22Rv1 (cell line): Measurements from ENCODE around the gene NMT1.

Source experiments
- H3K27ac ChIP-seq: fragments of 450-650 bp; 2 replicates; pipeline ENCODE4 v1.5.1; 2017
- ZFX ChIP-seq: fragments of 450-650 bp; IDR thresholded peaks from 2 replicates; pipeline ENCODE4 v1.6.1; 2017; ENCODE audit warnings: antibody characterized with exemption, borderline replicate concordance
- TF ChIP-seq, protein P1 (sequence below): fragments of 450-650 bp; IDR thresholded peaks from 2 replicates; pipeline ENCODE4 v1.5.1; 2017; ENCODE audit warnings: mild to moderate bottlenecking

Gene NMT1

GRCh38 chr17:45101883-45102811 is 41.0 kb downstream of the NMT1 start:
- TF ChIP-seq, protein P1, sequence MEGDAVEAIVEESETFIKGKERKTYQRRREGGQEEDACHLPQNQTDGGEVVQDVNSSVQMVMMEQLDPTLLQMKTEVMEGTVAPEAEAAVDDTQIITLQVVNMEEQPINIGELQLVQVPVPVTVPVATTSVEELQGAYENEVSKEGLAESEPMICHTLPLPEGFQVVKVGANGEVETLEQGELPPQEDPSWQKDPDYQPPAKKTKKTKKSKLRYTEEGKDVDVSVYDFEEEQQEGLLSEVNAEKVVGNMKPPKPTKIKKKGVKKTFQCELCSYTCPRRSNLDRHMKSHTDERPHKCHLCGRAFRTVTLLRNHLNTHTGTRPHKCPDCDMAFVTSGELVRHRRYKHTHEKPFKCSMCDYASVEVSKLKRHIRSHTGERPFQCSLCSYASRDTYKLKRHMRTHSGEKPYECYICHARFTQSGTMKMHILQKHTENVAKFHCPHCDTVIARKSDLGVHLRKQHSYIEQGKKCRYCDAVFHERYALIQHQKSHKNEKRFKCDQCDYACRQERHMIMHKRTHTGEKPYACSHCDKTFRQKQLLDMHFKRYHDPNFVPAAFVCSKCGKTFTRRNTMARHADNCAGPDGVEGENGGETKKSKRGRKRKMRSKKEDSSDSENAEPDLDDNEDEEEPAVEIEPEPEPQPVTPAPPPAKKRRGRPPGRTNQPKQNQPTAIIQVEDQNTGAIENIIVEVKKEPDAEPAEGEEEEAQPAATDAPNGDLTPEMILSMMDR: no peak
- no peak for TF ChIP-seq ZFX
- H3K27ac ChIP-seq: no peak overlapping the region

- H3K27ac ChIP-seq: no peak overlapping the region
- TF ChIP-seq, protein P1: no peak
- TF ChIP-seq ZFX: no peak
Observed at GRCh38 chr17:45102856-45103255, 41.7 kb downstream of the NMT1 start.

DNA sequence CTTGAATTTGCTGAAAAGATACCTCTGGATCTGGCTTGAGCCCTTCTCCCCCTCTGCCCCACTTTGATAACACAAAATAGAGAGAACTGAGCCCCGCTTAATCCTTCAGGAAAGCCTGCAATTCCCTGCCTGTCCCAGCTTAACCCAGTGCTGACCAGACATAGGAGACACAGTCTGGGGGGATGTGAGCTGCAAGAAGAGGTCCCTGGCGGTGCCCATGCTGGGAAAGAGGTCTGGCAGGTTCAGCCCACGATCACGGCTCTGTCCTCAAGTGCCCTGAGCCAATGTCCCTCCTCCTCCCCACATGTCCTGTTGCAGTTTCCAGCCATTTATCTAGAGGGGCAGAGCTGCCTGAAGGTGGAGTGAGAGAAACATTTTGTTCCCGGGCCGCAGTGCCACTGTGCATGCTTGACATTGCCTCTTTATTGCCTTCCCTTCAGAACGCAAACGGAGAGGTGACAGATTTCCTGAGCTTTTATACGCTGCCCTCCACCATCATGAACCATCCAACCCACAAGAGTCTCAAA is 42.2 kb downstream of the NMT1 start:
- TF ChIP-seq, protein P1: no peak
- no peak for TF ChIP-seq ZFX
- no peak overlapping the region for H3K27ac ChIP-seq

DNA sequence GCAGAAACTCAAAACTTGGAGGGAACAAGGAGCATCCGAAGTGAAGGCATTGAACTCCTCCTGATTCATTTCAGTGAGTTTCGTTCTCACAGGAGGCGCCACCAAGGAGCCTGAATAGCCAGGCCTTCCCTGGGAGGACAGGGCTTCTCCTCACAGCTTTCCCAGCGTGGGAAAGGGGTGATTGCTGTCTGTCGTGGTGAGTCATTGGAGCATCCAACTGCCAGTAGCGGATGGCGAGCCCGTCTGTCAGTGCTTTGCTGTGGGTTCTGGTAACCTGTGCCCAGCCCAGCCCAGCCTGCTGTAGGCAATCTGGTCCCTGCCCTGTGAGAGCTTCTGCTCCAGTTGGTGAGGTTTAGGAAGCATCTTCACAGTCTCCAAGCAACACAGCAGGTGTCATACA is 42.9 kb downstream of the NMT1 start:
- TF ChIP-seq, protein P1: no peak
- TF ChIP-seq ZFX: no peak
- H3K27ac ChIP-seq: no peak overlapping the region

GRCh38 chr17:45104497-45104896 is 43.4 kb downstream of the NMT1 start:
- no peak overlapping the region for H3K27ac ChIP-seq

DNA sequence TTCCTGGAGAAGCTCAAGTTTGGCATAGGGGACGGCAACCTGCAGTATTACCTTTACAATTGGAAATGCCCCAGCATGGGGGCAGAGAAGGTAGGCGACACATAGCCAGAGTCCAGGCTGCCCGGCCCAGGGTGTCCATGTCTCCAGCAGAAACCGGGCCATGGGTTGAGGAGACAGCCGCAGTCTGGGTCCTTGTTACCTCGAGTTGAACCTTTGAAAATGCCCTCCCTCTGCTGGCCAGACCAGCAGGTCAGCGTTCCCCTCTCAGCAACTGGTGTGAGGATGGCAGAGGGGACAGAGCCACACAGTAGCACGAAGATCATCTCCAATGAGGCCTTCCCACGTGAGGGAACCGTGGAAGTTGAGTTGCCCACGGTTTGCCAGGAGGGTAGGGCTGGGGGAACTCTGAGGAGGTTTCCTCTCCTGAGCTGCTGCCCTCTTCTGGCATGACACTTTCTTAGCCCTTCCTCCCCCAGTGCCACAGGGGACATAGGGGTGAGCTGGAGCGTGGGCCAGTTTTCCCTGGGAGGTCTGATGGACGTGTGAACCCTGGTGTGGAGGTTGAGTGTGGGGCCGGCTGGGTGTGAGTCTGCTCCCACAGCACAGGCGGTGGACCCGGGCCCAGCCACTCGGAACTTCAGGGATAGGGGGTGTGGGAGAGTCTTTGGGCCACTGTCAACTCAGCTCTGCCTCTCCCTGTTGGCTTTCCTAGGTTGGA is 43.9 kb downstream of the NMT1 start:
- H3K27ac ChIP-seq: no peak overlapping the region
- TF ChIP-seq, protein P1: no peak
- TF ChIP-seq ZFX: no peak

More at GRCh38 chr17:45104497-45104896, 43.4 kb downstream of the NMT1 start:
- TF ChIP-seq ZFX: no peak
- TF ChIP-seq, protein P1: no peak

DNA sequence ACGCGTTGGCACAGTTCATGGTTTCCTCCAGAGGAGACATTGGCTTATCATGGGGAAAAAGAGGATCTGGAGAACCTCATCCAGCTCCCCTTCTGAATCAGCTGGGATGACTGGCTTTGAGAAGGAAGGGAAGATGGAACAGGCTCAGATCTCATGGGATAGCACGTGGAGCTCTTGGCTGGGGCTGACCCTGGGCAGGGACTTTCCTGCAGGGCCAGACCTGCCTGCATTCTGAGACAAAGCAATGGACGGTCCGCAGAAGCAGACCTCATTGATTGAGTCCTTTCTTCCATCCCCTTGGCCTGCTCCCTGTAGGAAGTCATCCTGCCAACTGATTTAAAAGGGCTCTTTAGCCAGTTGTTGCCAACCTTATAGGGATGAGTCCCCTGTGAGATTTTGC is 45.0 kb downstream of the NMT1 start:
- H3K27ac ChIP-seq: no peak overlapping the region

More for the DNA sequence above, 45.0 kb downstream of the NMT1 start:
- TF ChIP-seq ZFX: no peak
- TF ChIP-seq, protein P1: no peak
